K562 (cell line): ENCODE data around the gene GNGT2. TPM values are rescaled to one million over a fixed set of nuclear protein-coding genes. Genes with fewer than 3 reads are reported as not detected.

Experiments
- ATAC-seq: fragments of 200-7000 bp; cut with Tn5 transposase; 3 replicates; pipeline ENCODE4 v1.9.1; 2020; ENCODE audit warnings: moderate library complexity
- BruUV-seq: library from RNA; stranded (reverse); fragments of 400-500 nt; replicated peaks from 2 replicates; lab custom pipeline; 2021; lab: Mats Ljungman, UMichigan
- CTCF ChIA-PET: fragments of 300-600 bp; formaldehyde crosslinking; extraction: SDS; loops from one replicate; lab custom pipeline; 2021; ENCODE audit warnings: low intra/inter-chr PET ratio; lab: Yijun Ruan, JAX
- POLR2A ChIA-PET: fragments of 300-600, 350-650 bp; sonication (Branson Sonifier 250); formaldehyde crosslinking; extraction: SDS; loops from one replicate; lab custom pipeline; 2021; ENCODE audit warnings: antibody characterized with exemption, inconsistent platforms; lab: Yijun Ruan, JAX
- DNase-seq, 4 experiments: peaks; one replicate each; pipeline versions ENCODE4 v3.0.0 to v3.0.0-alpha.2; 2011 to 2018; ENCODE audit warnings: low spot score in 3 of 4, mixed read lengths in 3 of 4; ENCODE audit errors: extremely low read depth in 1 of 4
- FAIRE-seq: peaks from 2 replicates; lab custom pipeline; 2011; peaks lifted over from hg19 to GRCh38; lab: Jason Lieb, UNC
- H2AFZ ChIP-seq: 2 replicates; pipeline ENCODE4 v1.6.0; 2011; ENCODE audit warnings: low read depth, low read length, control low read depth, inconsistent platforms
- H3K27ac ChIP-seq: fragments of 200-600 bp; 3 replicates; pipeline ENCODE4 v1.8.0; 2011; ENCODE audit warnings: low read depth, mild to moderate bottlenecking, control low read depth, inconsistent platforms, low read length, moderate library complexity, mixed read lengths; ENCODE audit errors: extremely low read depth
- H3K27me3 ChIP-seq, 2 experiments: fragments of 300-600 bp in 1 of 2; 2 replicates in 1 of 2; 3 replicates in 1 of 2; pipeline versions ENCODE4 v1.6.0 to v1.8.0; 2011; ENCODE audit warnings: inconsistent platforms in 2 of 2, low read length in 2 of 2, mild to moderate bottlenecking in 1 of 2, mixed read lengths in 1 of 2, moderate library complexity in 1 of 2; ENCODE audit not compliant: control insufficient read depth in 2 of 2, insufficient read depth in 2 of 2
- H3K36me3 ChIP-seq: fragments of 300-600 bp; 3 replicates; pipeline ENCODE4 v1.8.0; 2011; ENCODE audit warnings: mild to moderate bottlenecking, low read length, inconsistent platforms; ENCODE audit not compliant: control insufficient read depth, insufficient read depth
- H3K4me1 ChIP-seq, 2 experiments: fragments of 200-600 bp in 1 of 2; replicated peaks in 1 of 2; 2 replicates in 1 of 2; 3 replicates in 1 of 2; pipeline versions ENCODE4 v1.5.1 to v1.8.0; 2011; ENCODE audit warnings: inconsistent platforms in 2 of 2, low read length in 2 of 2, mild to moderate bottlenecking in 1 of 2, mixed read lengths in 1 of 2, moderate library complexity in 1 of 2; ENCODE audit not compliant: control insufficient read depth in 2 of 2, insufficient read depth in 2 of 2
- H3K4me2 ChIP-seq: 2 replicates; pipeline ENCODE4 v1.6.1; 2011; ENCODE audit warnings: low read length, control low read depth, inconsistent platforms, mixed read lengths; ENCODE audit not compliant: insufficient read depth
- H3K4me3 ChIP-seq: fragments of 200-600 bp; sonication (generic), shearing (Covaris generic); 2 replicates; pipeline ENCODE4 v1.5.1; 2016; ENCODE audit warnings: control low read depth, inconsistent platforms
- H3K79me2 ChIP-seq: fragments of 200-600 bp; 3 replicates; pipeline ENCODE4 v1.8.0; 2011; ENCODE audit warnings: low read length, inconsistent platforms; ENCODE audit not compliant: control insufficient read depth, insufficient read depth
- H3K9ac ChIP-seq, 2 experiments: 2 replicates each; pipeline versions ENCODE4 v1.6.0 to v1.6.1; 2011; ENCODE audit warnings: low read depth in 2 of 2, low read length in 2 of 2, control low read depth in 1 of 2, inconsistent platforms in 1 of 2, mild to moderate bottlenecking in 1 of 2, mixed read lengths in 1 of 2; ENCODE audit not compliant: insufficient read depth in 1 of 2
- H3K9me1 ChIP-seq: one replicate; pipeline ENCODE4 v1.6.0; 2011; ENCODE audit warnings: inconsistent platforms, mild to moderate bottlenecking, low read length, moderate library complexity; ENCODE audit not compliant: control insufficient read depth, insufficient read depth
- H3K9me3 ChIP-seq: replicated peaks from 2 replicates; pipeline ENCODE4 v1.5.1; 2011; ENCODE audit warnings: low read depth, low read length, inconsistent platforms; ENCODE audit not compliant: control insufficient read depth, insufficient read depth
- H4K20me1 ChIP-seq: replicated peaks from 2 replicates; pipeline ENCODE4 v1.6.1; 2011; ENCODE audit warnings: low read length, inconsistent platforms, mixed read lengths; ENCODE audit not compliant: control insufficient read depth, insufficient read depth
- ATF3 ChIP-seq, 2 experiments: fragments of 450-650 bp in 1 of 2; sonication (generic) in 1 of 2; formaldehyde crosslinking in 1 of 2; IDR thresholded peaks in 1 of 2; conservative IDR thresholded peaks in 1 of 2; 2 replicates each; pipeline versions ENCODE4 v1.6.1 to v1.8.1; 2016 to 2023; ENCODE audit warnings: mild to moderate bottlenecking in 2 of 2, moderate library complexity in 2 of 2, inconsistent platforms in 1 of 2, missing genetic modification reagents in 1 of 2
- DACH1 ChIP-seq: fragments of 450-650 bp; IDR thresholded peaks from 2 replicates; pipeline ENCODE4 v1.6.1; 2018; ENCODE audit not compliant: partially characterized antibody
- FOSL1 ChIP-seq: fragments of 200-800 bp; sonication (Bioruptor generic); conservative IDR thresholded peaks from 2 replicates; pipeline ENCODE4 v1.6.1; 2016; ENCODE audit warnings: missing genetic modification characterization, missing compliant biosample characterization
- FOXA3 ChIP-seq, 2 experiments: fragments of 450-650 bp in 1 of 2; sonication (generic) in 1 of 2; formaldehyde crosslinking; IDR thresholded peaks in 1 of 2; conservative IDR thresholded peaks in 1 of 2; 2 replicates each; pipeline versions ENCODE4 v1.4.0 to v1.8.0; 2020 to 2022; ENCODE audit warnings: mild to moderate bottlenecking in 2 of 2, missing genetic modification reagents in 1 of 2
- FOXJ3 ChIP-seq: sonication (generic); formaldehyde crosslinking; IDR thresholded peaks from 2 replicates; pipeline ENCODE4 v1.4.0; 2020; ENCODE audit warnings: mild to moderate bottlenecking, missing genetic modification reagents
- ID3 ChIP-seq, 2 experiments: fragments of 250-450 bp in 1 of 2; fragments of 450-650 bp in 1 of 2; sonication (Bioruptor Pico) in 1 of 2; IDR thresholded peaks; 2 replicates each; pipeline versions ENCODE4 v1.6.1 to v1.8.0; 2016 to 2021; ENCODE audit warnings: mild to moderate bottlenecking in 2 of 2, moderate library complexity in 2 of 2, missing compliant biosample characterization in 1 of 2, missing genetic modification characterization in 1 of 2
- JUN ChIP-seq, 2 experiments: sonication (generic) in 1 of 2; formaldehyde crosslinking in 1 of 2; IDR thresholded peaks; 2 replicates each; pipeline versions ENCODE4 v1.6.1 to v1.8.0; 2012 to 2022; ENCODE audit warnings: borderline replicate concordance in 2 of 2, mild to moderate bottlenecking in 2 of 2, improper control_type of control experiment in 1 of 2, low read depth in 1 of 2, low read length in 1 of 2, missing genetic modification reagents in 1 of 2
- JUND ChIP-seq, 2 experiments: IDR thresholded peaks; 2 replicates in 1 of 2; 3 replicates in 1 of 2; pipeline ENCODE4 v1.6.1; 2011; ENCODE audit warnings: borderline replicate concordance in 2 of 2, low read depth in 2 of 2, low read length in 2 of 2, improper control_type of control experiment in 1 of 2, missing biosample characterization in 1 of 2, missing genetic modification characterization in 1 of 2, missing genetic modification reagents in 1 of 2
- KLF16 ChIP-seq: IDR thresholded peaks from 2 replicates; pipeline ENCODE4 v1.6.1; 2016; ENCODE audit warnings: antibody characterized with exemption
- MEIS2 ChIP-seq: fragments of 450-650 bp; IDR thresholded peaks from 2 replicates; pipeline ENCODE4 v1.6.1; 2014; ENCODE audit warnings: mild to moderate bottlenecking; ENCODE audit not compliant: partially characterized antibody
- SMARCA4 ChIP-seq: fragments of 450-650 bp; IDR thresholded peaks from 2 replicates; pipeline ENCODE4 v1.6.1; 2016
- SMARCE1 ChIP-seq: fragments of 450-650 bp; IDR thresholded peaks from 2 replicates; pipeline ENCODE4 v1.7.1; 2016; ENCODE audit warnings: mild to moderate bottlenecking
- USF1 ChIP-seq: sonication (generic); formaldehyde crosslinking; IDR thresholded peaks from 2 replicates; pipeline ENCODE4 v1.9.0; 2022; ENCODE audit warnings: mild to moderate bottlenecking, missing genetic modification reagents
- ZFX ChIP-seq: sonication (generic); formaldehyde crosslinking; IDR thresholded peaks from 2 replicates; pipeline ENCODE4 v1.8.0; 2022; ENCODE audit warnings: mild to moderate bottlenecking, missing genetic modification reagents, moderate library complexity
- ZNF217 ChIP-seq: sonication (generic); formaldehyde crosslinking; IDR thresholded peaks from 2 replicates; pipeline ENCODE4 v1.8.0; 2022; ENCODE audit warnings: mild to moderate bottlenecking, missing genetic modification reagents
- WGBS: fragments of 100-300 bp; shearing (Covaris generic); methylation state at CpG from one replicate; pipeline ENCODE4 v1.1.6; 2016; ENCODE audit warnings: low coverage, mixed read lengths; ENCODE audit not compliant: insufficient coverage; ENCODE audit errors: missing lambda C conversion rate; 5-methylcytosine and 5-hydroxymethylcytosine counted together
- in situ Hi-C: fragments of 300-500 bp; cut with MboI; formaldehyde crosslinking; loops from 4 replicates; pipeline ENCODE4 v1.15.0; 2018; ENCODE audit warnings: inconsistent platforms, mixed read lengths
- intact Hi-C: fragments of 100-400 bp; cut with micrococcal nuclease; formaldehyde crosslinking; loops from 2 replicates; pipeline ENCODE4 v1.14.2; 2022
- polyA plus RNA-seq, 8 experiments: library from polyadenylated mRNA; depleted of rRNA in 4 of 8; stranded (reverse) in 5 of 8; unstranded in 3 of 8; fragments of >200 nt; fragmentation: Nextera tagmentation in 2 of 8; fragmentation: Illumina TruSeq in 1 of 8; extraction: Ambion mirVana in 2 of 8; extraction: Trizol in 1 of 8; gene quantifications; 2 replicates each; pipeline versions ENCODE4 v1.2.1 to v1.2.3, GENCODE V29; 2011 to 2014; ENCODE audit warnings: inconsistent platforms in 1 of 8, missing spikeins in 1 of 8
- total RNA-seq, 7 experiments: library from RNA; depleted of rRNA in 6 of 7; stranded (reverse); fragments of >200 nt in 6 of 7; fragmentation: Illumina TruSeq in 2 of 7; extraction: Trizol in 2 of 7; gene quantifications; 2 replicates each; pipeline versions ENCODE4 v1.2.1 to v1.2.3, GENCODE V29; 2011 to 2021; ENCODE audit warnings: low replicate concordance in 1 of 7

The GNGT2 gene
- total and polyA plus RNA-seq, 9 of the 15 experiments (the other 6 are each of a cell fraction or from before 2014, with no cell fraction given), result not detected

GRCh38 chr17:49157784-49158183, 52.6 kb downstream of the GNGT2 start:
- CTCF ChIA-PET, result no interaction called here
- 0 out of 4 replicates have a peak, but pooled peaks of 1 of the 2 experiments have one; percentile 41 for TF ChIP-seq FOXA3 (CRISPR knock-in tag; conservative IDR thresholded peaks at IDR 0.05 in 1 of 2, IDR thresholded peaks at IDR 0.05 in 1 of 2)
- peak; percentile 69 for TF ChIP-seq ATF3 (IDR thresholded peaks at IDR 0.05)
- no peak for TF ChIP-seq ATF3 (CRISPR knock-in tag; conservative IDR thresholded peaks at IDR 0.05)
- TF ChIP-seq DACH1, result peak; percentile 14
- TF ChIP-seq KLF16, result 0 out of 2 replicates have a peak, but pooled peaks have one; percentile 33
- peak; percentile 85 for TF ChIP-seq FOSL1 (tag)
- no peak for TF ChIP-seq ID3 (CRISPR knock-in tag; IDR thresholded peaks at IDR 0.05)
- TF ChIP-seq ID3 (tag; IDR thresholded peaks at IDR 0.05), result no peak
- TF ChIP-seq ZFX (CRISPR knock-in tag), result 0 out of 2 replicates have a peak, but pooled peaks have one; percentile 16
- peak; percentile 26 for TF ChIP-seq MEIS2
- TF ChIP-seq SMARCE1, result no peak
- no peak for TF ChIP-seq ZNF217 (CRISPR knock-in tag)
- TF ChIP-seq JUN (IDR thresholded peaks at IDR 0.05; ENCODE audit: borderline replicate concordance, low read depth, low read length), result 0 out of 2 replicates have a peak, but pooled peaks have one; percentile 22
- TF ChIP-seq JUN (CRISPR knock-in tag; IDR thresholded peaks at IDR 0.05; ENCODE audit: borderline replicate concordance), result no peak
- no peak for TF ChIP-seq FOXJ3 (CRISPR knock-in tag)
- peak; percentile 36; the same call in 1 of the 2 replicates for TF ChIP-seq SMARCA4
- TF ChIP-seq JUND (IDR thresholded peaks at IDR 0.05; ENCODE audit: borderline replicate concordance, low read depth, low read length), result peak; percentile 79
- peak; percentile 34; the same call in 1 of the 3 replicates for TF ChIP-seq JUND (tag; IDR thresholded peaks at IDR 0.05; ENCODE audit: borderline replicate concordance, low read depth, low read length)
- no peak for TF ChIP-seq USF1 (CRISPR knock-in tag)

More at GRCh38 chr17:49157784-49158183, 52.6 kb downstream of the GNGT2 start:
- peak in 2 of 4 experiments; percentile 34 to 41 for DNase-seq
- intact Hi-C loops (no loop called here), in situ Hi-C loops (no loop called here)
- H3K27me3 ChIP-seq, result peaks cover 15 to 58% of the 10 kb centered on the region in 2 experiments; a peak in 4 of 5 replicates
- H3K9me3 ChIP-seq, result no peaks in the 10 kb centered on the region
- ATAC-seq, result peak; percentile 58; the same call in 1 of the 3 replicates
- H3K4me3 ChIP-seq, result no peak overlapping the region
- no TSS peak for BruUV-seq
- no peaks in the 10 kb centered on the region for H3K36me3 ChIP-seq
- no peaks in the 10 kb centered on the region; the same call in 1 of the 2 replicates for H4K20me1 ChIP-seq
- no peaks in the 10 kb centered on the region for H3K4me1 ChIP-seq
- FAIRE-seq, result no peak
- H3K79me2 ChIP-seq, result no peaks in the 10 kb centered on the region
- no peak overlapping the region for H3K4me2 ChIP-seq
- H3K9ac ChIP-seq, result no peak overlapping the region
- POLR2A ChIA-PET, result no interaction called here
- H3K27ac ChIP-seq, result no peak overlapping the region
- WGBS, result under 1% methylated on average over 8 of the region's 8 CpGs
- no peaks in the 10 kb centered on the region for H3K9me1 ChIP-seq
- no peak overlapping the region for H2AFZ ChIP-seq
